Daoy (cell line): Measurements from ENCODE around the gene MYOF. TPM values are rescaled to one million over a fixed set of nuclear protein-coding genes. Genes with fewer than 3 reads are reported as not detected.
A peak's percentile ranks its signal among the peaks of the same experiment; 100 is the strongest.

Experiments used
- DNase-seq: peaks from one replicate; pipeline ENCODE4 v3.0.0-alpha.2; 2015; ENCODE audit warnings: low read depth
- total RNA-seq: library from RNA; depleted of rRNA; stranded (reverse); fragments of >200 nt; shearing (Covaris generic); gene quantifications from 2 replicates; pipeline ENCODE4 v1.2.3, GENCODE V29; 2014; rRNA removed

MYOF gene
- total RNA-seq, result 124 and 132 TPM in 2 replicates

- DNase-seq, result peak; percentile 82
These were observed at the start of gene MYOF for GRCh38 chr10:93482145-93482834. Gene MYOF, minus strand, starts transcription at chr10:93482334. Its CDS starts 140 bp downstream, at chr10:93482194.

- no peak for DNase-seq
These were observed 36.4 kb upstream of the MYOF start for GRCh38 chr10:93518531-93518930.

GRCh38 chr10:93516006-93516380 is 33.9 kb upstream of the MYOF start:
- no peak for DNase-seq

- no peak for DNase-seq
These were observed 33.2 kb upstream of the MYOF start for GRCh38 chr10:93515071-93516005.

- no peak for DNase-seq
These were observed 32.4 kb upstream of the MYOF start for GRCh38 chr10:93514521-93514920.

GRCh38 chr10:93513091-93513490 is 31.0 kb upstream of the MYOF start:
- no peak for DNase-seq

GRCh38 chr10:93512565-93512964 is 30.4 kb upstream of the MYOF start:
- DNase-seq, result peak; percentile 35

GRCh38 chr10:93509816-93510215 is 27.7 kb upstream of the MYOF start:
- no peak for DNase-seq

GRCh38 chr10:93505075-93505474 is 22.9 kb upstream of the MYOF start:
- no peak for DNase-seq

GRCh38 chr10:93503075-93503474 is 20.9 kb upstream of the MYOF start:
- DNase-seq, result no peak

- DNase-seq, result no peak
These were observed 19.5 kb upstream of the MYOF start for GRCh38 chr10:93501650-93502049.

- DNase-seq, result no peak
These were observed 16.0 kb upstream of the MYOF start for GRCh38 chr10:93498166-93498565.

- DNase-seq, result peak; percentile 96
These were observed 14.3 kb upstream of the MYOF start, which contains the start of gene CEP55 for GRCh38 chr10:93496322-93497041. Gene CEP55, plus strand, starts transcription at chr10:93496612. Its CDS starts 3,440 bp downstream, at chr10:93500052.

- DNase-seq, result peak; percentile 62
These were observed 13.7 kb upstream of the MYOF start for GRCh38 chr10:93495654-93496321.

- no peak for DNase-seq
These were observed 12.4 kb upstream of the MYOF start for GRCh38 chr10:93494494-93494893.

GRCh38 chr10:93493162-93493561 is 11.0 kb upstream of the MYOF start:
- no peak for DNase-seq

- no peak for DNase-seq
These were observed 9.5 kb upstream of the MYOF start for GRCh38 chr10:93491602-93492121.

- DNase-seq, result peak; percentile 48
These were observed 6.9 kb upstream of the MYOF start for GRCh38 chr10:93488956-93489528.

- DNase-seq, result no peak
These were observed 3.6 kb upstream of the MYOF start for GRCh38 chr10:93485690-93486089.

- DNase-seq, result no peak
These were observed 443 bp downstream of the MYOF start for GRCh38 chr10:93481637-93482144.

- no peak for DNase-seq
These were observed 3.3 kb downstream of the MYOF start for GRCh38 chr10:93478873-93479272.
